Stimulated activated naive CD8-positive, alpha-beta T cell treated with anti-CD3 and anti-CD28 coated beads, Interleukin-15, Interleukin-2, amounts not matched to agents 100 ng/mL and 50 ng/mL, for 24 hours (primary cell): ENCODE results near the gene CMIP.
A peak's percentile ranks its signal among the peaks of the same experiment; 100 is the strongest.

Experiments used
- H3K27ac Mint-ChIP-seq: one replicate; pipeline ENCODE4 v1.8.0; 2021; ENCODE audit warnings: mild to moderate bottlenecking, mixed read lengths
- H3K27me3 Mint-ChIP-seq: one replicate; pipeline ENCODE4 v1.8.0; 2021; ENCODE audit warnings: mixed read lengths
- H3K36me3 Mint-ChIP-seq: one replicate; pipeline ENCODE4 v1.8.0; 2021; ENCODE audit warnings: low read depth, mixed read lengths
- H3K4me1 Mint-ChIP-seq: one replicate; pipeline ENCODE4 v1.8.0; 2021; ENCODE audit warnings: low read depth, mixed read lengths
- H3K4me3 Mint-ChIP-seq: one replicate; pipeline ENCODE4 v1.8.0; 2021; ENCODE audit warnings: mild to moderate bottlenecking, mixed read lengths
- H3K9me3 Mint-ChIP-seq: one replicate; pipeline ENCODE4 v1.8.0; 2021; ENCODE audit warnings: mixed read lengths

Gene CMIP

DNA sequence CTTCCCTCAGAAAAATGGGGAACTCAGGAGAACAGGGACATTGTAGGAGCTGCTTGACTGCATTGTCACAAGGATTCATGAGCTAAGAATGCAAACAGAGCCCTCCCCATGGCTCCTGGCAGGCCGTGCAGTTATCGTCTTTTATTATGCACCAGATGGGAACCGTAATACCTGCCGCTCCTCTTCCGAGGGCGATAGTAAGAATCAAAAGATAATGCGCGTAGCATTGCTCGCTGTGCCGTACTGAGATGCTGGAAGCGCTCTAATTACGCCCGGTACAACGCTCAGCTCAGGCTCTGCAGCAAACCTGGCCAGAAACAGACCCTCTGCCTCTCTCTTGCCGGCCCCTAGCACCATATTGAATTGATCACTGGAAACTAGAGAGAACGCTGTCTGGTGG lies 247.4 kb downstream of the CMIP start:
- Mint-ChIP-seq H3K27ac (peak overlapping the region; percentile 11), H3K4me1 (no peaks in the 10 kb centered on the region), H3K9me3 (no peaks in the 10 kb centered on the region), H3K27me3 (no peaks in the 10 kb centered on the region), H3K4me3 (no peak overlapping the region), H3K36me3 (peaks cover 7% of the 10 kb centered on the region)

DNA sequence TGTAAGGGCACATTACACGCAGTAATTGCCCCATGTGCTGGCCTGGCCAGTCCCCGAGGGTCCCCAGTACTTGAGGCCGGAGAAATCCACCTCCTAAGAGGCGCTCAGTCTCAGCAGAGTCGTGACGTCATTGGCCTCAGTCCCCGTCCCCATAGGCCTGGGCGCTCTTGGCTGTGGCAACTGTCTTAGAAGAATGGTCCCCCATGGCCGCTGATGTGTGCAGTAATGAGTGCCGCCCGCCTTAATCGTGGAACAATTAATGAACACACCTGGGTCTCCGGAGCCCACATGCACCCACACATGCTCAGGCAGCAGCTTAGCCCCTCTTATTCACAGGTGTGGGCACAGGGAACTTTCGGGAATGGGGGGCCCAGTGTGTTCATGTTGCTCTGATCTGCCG lies 248.0 kb downstream of the CMIP start:
- no peaks in the 10 kb centered on the region for H3K27me3 Mint-ChIP-seq
- H3K9me3 Mint-ChIP-seq, result no peaks in the 10 kb centered on the region
- H3K36me3 Mint-ChIP-seq, result peaks cover 7% of the 10 kb centered on the region
- H3K4me1 Mint-ChIP-seq, result no peaks in the 10 kb centered on the region
- H3K27ac Mint-ChIP-seq, result no peak overlapping the region
- no peak overlapping the region for H3K4me3 Mint-ChIP-seq

GRCh38 chr16:81693041-81693743 lies 248.6 kb downstream of the CMIP start:
- Mint-ChIP-seq H3K27ac (no peak overlapping the region), H3K9me3 (no peaks in the 10 kb centered on the region), H3K4me1 (no peaks in the 10 kb centered on the region), H3K4me3 (no peak overlapping the region), H3K36me3 (peaks cover 7% of the 10 kb centered on the region), H3K27me3 (no peaks in the 10 kb centered on the region)

DNA sequence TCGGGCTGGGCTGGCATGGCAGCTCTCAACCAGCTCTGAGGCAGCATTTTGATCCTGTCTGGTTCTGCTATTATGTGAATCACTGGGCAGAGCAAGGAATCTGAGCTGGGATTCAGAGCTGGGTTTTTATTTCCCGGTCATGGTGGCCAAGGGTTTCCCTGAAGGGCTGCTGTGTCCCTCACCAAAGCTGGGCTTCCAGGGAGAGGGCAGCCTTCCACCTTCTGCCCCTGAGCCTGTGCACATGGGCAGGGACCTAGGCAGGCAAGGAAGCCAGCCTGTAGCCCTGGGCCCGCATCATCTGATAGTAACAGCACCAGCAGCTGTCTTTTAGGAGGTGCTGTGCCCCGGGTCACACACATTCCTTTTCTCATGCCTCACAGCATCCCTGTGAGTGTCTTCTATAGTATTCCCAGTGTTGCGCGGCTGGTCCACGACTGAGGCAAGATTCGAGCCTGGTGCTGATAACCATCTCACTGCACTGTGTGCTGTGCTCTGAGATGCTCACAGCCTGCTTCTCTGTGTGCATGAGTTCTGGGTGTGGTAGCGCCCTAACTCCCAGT lies 249.2 kb downstream of the CMIP start:
- Mint-ChIP-seq H3K27me3 (no peaks in the 10 kb centered on the region), H3K36me3 (peaks cover 7% of the 10 kb centered on the region), H3K27ac (no peak overlapping the region), H3K9me3 (no peaks in the 10 kb centered on the region), H3K4me3 (no peak overlapping the region), H3K4me1 (no peaks in the 10 kb centered on the region)

DNA sequence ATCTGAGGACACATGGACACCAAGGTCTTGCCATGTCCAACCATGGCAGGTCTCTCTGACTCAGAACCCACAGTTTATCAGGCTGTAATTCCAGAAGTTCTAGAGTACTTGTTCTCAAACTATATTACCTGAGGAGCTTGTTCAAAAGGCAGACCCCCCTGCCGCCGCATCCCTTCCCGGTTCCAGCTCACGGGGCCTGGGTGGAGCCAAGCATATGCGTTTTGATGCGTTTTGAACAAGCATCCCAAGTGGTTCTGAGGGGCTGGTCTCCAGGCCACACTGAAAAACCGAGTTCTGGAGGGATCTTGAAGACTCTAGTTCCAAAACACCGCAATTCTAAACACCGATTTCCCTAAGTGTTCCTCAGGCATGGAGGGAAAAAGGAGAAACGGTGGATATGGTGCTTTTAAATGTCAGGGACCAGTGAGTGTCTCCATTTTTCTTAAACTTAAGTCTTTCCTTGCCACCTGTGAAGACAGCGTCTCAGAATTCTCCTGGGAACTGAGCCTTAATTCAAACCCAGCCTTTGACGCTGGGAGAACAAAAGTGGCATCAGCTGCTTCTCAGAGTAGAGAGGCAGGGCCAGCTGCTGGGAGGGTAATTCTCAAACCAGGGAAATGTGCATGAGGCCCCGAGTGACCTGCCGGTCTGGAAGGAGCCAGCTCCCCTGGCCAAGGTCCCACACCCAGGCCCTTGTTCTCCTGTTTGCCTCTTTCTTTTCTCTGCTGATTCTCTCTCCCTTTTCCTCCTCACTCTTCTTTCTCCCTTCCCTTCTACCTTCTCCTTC lies 250.1 kb downstream of the CMIP start:
- H3K4me3 Mint-ChIP-seq, result no peak overlapping the region
- H3K4me1 Mint-ChIP-seq, result no peaks in the 10 kb centered on the region
- H3K36me3 Mint-ChIP-seq, result peaks cover 7% of the 10 kb centered on the region
- H3K27ac Mint-ChIP-seq, result peak overlapping the region; percentile 23
- no peaks in the 10 kb centered on the region for H3K27me3 Mint-ChIP-seq
- H3K9me3 Mint-ChIP-seq, result no peaks in the 10 kb centered on the region

DNA sequence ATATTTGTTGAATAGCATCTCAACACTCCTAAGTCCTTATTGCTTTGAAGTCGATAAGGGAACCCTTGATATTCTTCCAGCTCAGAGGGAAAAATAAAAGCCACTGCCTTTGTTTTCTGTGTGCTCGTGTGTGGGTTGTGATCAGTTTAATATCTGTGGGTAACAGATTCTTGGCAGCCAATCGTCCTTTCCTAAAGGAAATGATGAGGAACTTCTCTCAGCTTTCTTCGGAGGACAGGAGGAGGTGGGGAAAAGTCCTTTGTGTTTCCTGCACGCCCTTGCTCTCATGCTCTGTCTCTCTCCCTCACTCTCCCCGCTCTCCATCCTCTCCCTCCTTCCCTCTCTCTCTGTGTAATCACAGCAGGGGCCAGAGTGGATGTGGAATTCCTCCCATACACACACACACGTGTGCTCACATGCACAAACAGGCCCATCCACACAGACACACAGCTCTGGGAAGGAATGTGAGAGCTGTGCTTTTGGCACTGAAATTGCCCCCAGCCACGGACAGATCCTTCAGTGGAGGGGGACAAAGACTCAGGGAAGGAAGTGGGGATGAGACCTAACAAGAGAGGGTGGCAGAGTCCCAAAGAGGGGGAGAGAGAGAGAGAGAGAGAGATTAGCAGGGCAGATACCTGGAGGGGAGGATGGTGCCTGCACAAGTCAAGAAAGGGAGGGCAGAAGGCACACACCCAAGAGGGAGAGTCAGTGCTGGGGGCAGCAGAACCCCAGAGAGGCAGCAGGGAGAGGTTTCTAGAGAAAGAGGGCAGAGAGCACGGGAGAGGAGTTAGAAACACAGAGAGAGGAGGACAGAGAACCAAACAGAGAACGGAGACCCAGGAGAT lies 250.9 kb downstream of the CMIP start:
- Mint-ChIP-seq H3K27me3 (no peaks in the 10 kb centered on the region), H3K9me3 (no peaks in the 10 kb centered on the region), H3K36me3 (peaks cover 11% of the 10 kb centered on the region), H3K4me1 (no peaks in the 10 kb centered on the region), H3K27ac (peak overlapping the region; percentile 81), H3K4me3 (no peak overlapping the region)

GRCh38 chr16:81696166-81696960 lies 251.8 kb downstream of the CMIP start:
- peaks cover 11% of the 10 kb centered on the region for H3K36me3 Mint-ChIP-seq

GRCh38 chr16:81696961-81697615 lies 252.5 kb downstream of the CMIP start:
- Mint-ChIP-seq H3K4me3 (no peak overlapping the region), H3K36me3 (peaks cover 5% of the 10 kb centered on the region), H3K27ac (no peak overlapping the region), H3K4me1 (no peaks in the 10 kb centered on the region), H3K27me3 (no peaks in the 10 kb centered on the region), H3K9me3 (no peaks in the 10 kb centered on the region)

More at GRCh38 chr16:81696166-81696960, 251.8 kb downstream of the CMIP start:
- Mint-ChIP-seq H3K27me3 (no peaks in the 10 kb centered on the region), H3K27ac (peak overlapping the region; percentile 81), H3K4me1 (no peaks in the 10 kb centered on the region), H3K4me3 (no peak overlapping the region), H3K9me3 (no peaks in the 10 kb centered on the region)

DNA sequence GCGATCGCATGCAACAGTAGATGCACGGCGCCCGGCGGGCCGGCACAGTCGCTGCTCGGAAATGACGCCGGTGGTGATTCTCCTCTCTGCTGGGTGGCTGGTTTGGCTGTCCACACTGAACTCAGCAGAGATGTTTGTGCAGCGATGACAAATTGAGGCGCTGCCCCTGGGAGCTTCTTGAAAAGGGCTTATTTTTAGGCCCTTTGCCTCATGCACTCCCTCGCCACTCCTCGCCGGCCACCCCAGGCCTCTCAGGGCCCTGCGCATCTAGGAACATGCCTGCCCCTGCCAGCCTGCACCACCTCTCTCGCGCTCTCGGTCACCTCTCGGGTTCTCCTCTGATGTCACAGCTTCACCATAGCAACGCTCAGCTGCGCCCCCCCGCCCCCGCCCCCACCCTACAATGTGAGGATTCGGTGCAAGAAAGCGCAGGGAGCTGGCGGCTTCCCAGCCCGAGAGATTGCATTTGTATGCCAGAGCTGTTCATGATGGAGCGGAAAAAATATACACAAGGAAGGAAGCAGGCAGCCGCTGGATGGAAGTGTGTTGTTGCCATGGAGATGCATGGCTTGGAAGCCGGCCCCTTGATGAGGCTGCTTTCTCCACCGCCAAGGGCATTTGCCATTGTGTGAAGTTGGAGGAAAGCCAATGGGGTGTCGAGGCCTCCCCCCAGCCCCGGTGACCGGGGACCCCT lies 253.2 kb downstream of the CMIP start:
- H3K36me3 Mint-ChIP-seq, result peaks cover 9% of the 10 kb centered on the region
- no peak overlapping the region for H3K27ac Mint-ChIP-seq
- H3K27me3 Mint-ChIP-seq, result no peaks in the 10 kb centered on the region
- no peaks in the 10 kb centered on the region for H3K4me1 Mint-ChIP-seq
- no peaks in the 10 kb centered on the region for H3K9me3 Mint-ChIP-seq
- H3K4me3 Mint-ChIP-seq, result no peak overlapping the region

DNA sequence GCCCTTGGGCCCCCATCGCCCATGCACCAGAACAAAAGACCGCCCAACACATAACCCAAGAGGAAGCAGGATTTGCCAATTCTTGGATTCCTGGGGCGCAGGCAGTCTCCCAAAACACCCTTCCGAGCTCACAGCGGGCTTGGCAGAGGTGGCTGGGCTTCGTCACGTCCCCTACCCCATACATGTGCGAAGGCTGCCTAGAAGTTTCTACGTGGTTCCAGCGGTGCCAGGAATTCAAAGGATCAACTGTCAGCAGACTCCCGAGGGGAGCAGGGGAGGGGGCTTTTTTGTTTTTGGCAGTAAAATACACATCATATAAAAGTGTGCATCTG lies 253.7 kb downstream of the CMIP start:
- Mint-ChIP-seq H3K27ac (no peak overlapping the region), H3K4me1 (no peaks in the 10 kb centered on the region), H3K9me3 (no peaks in the 10 kb centered on the region), H3K36me3 (peaks cover 14% of the 10 kb centered on the region), H3K27me3 (no peaks in the 10 kb centered on the region), H3K4me3 (no peak overlapping the region)

DNA sequence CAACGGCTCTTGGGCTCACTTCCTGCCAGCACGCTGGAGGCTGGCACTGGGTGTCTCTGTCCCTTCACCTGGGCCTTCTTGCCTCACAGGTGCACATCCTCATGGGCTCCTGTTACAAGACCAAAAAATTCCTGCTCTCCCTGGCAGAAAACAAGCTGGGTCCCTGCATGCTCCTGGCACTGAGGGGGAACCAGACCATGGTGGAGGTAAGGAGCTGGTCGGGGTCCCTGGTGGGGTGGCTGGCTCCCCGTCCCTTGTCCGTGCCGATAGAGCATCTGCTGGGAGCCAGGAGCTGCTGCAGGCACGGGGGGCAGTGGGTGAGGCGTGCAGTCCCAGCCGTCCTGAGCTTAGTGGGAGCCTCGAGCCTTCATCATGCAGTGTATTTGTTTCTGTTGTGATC lies 255.0 kb downstream of the CMIP start:
- H3K36me3 Mint-ChIP-seq, result peaks cover 16% of the 10 kb centered on the region

DNA sequence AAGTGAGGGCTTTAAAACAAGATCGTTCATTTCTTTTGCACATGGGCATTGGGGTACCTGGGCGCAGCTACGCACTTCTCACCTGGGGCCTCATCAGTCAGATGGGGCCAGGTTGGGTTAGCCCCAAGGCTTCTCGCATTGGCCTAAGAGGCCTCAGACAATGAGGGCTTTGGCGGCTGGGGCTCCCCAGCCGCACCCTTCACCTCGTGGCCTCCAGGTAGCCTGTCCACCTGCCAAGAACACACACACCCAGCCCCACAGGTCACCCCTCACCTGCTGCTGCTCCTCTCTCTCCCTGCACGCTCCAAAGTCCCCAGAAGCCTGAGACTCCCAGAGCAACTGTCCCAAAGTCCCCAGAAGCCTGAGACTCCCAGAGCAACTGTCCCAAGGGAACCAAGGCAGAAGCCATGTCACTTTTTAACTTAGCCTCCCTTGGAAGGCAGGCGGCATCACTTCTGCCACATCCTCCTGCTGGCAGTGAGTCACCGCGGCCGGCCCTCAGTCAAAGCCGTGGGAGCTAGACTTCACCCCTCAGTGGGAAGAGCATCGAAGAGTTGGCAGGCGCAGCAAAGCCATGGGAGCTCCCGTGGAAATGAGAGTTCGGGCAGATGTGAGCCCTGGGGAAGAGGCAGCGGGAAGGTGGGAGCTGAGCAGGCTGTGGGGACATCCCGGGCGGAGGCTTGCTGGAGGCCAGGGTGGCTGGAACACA lies 255.6 kb downstream of the CMIP start:
- Mint-ChIP-seq H3K36me3 (peaks cover 16% of the 10 kb centered on the region), H3K4me1 (no peaks in the 10 kb centered on the region)

More for the DNA sequence above, 255.0 kb downstream of the CMIP start:
- no peaks in the 10 kb centered on the region for H3K4me1 Mint-ChIP-seq
- H3K27ac Mint-ChIP-seq, result no peak overlapping the region
- H3K9me3 Mint-ChIP-seq, result no peaks in the 10 kb centered on the region
- no peak overlapping the region for H3K4me3 Mint-ChIP-seq
- H3K27me3 Mint-ChIP-seq, result no peaks in the 10 kb centered on the region

DNA sequence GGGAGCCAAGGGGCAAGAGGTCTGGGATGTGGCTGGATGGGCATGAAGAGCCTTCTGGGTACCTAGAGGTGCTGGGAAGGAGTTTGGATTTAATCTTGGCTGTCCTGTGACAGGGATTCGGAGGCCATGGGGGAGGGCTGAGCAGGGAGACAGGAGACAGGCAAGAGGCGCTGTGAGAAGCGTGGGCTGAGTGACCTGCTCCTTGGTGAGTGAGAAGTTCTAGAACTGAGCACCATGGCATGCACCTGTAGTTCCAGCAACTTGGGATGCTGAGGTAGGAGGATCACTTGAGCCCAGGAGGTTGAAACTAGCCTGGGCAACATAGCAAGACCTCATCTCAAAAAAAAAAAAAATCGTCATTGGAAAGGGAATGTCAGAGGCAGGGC lies 256.2 kb downstream of the CMIP start:
- no peaks in the 10 kb centered on the region for H3K9me3 Mint-ChIP-seq
- H3K36me3 Mint-ChIP-seq, result peaks cover 16% of the 10 kb centered on the region
- no peaks in the 10 kb centered on the region for H3K4me1 Mint-ChIP-seq
- H3K27me3 Mint-ChIP-seq, result no peaks in the 10 kb centered on the region
- no peak overlapping the region for H3K27ac Mint-ChIP-seq
- H3K4me3 Mint-ChIP-seq, result no peak overlapping the region

More for the DNA sequence above, 255.6 kb downstream of the CMIP start:
- H3K4me3 Mint-ChIP-seq, result no peak overlapping the region
- no peaks in the 10 kb centered on the region for H3K27me3 Mint-ChIP-seq
- H3K9me3 Mint-ChIP-seq, result no peaks in the 10 kb centered on the region
- no peak overlapping the region for H3K27ac Mint-ChIP-seq
